Breast epithelium (tissue), 4 donors: ENCODE data around the gene IFIH1. TPM values are rescaled to one million over a fixed set of nuclear protein-coding genes. Genes with fewer than 3 reads are reported as not detected.

Experiments
- DNase-seq, 2 donors: peaks; one replicate each; pipeline ENCODE4 v3.0.0-alpha.2; 2019; ENCODE audit warnings: low spot score in 2 of 2
- H3K27ac ChIP-seq, 2 donors: fragments of 200-600 bp; sonication (generic) in 1 of 2; one replicate each; pipeline ENCODE4 v1.5.1; 2016 to 2019; ENCODE audit warnings: mild to moderate bottlenecking in 1 of 2
- H3K27me3 ChIP-seq, 2 donors: fragments of 200-600 bp; sonication (generic) in 1 of 2; one replicate each; pipeline versions ENCODE4 v1.5.1 to v1.6.0; 2017 to 2019; ENCODE audit warnings: control low read depth in 1 of 2, mild to moderate bottlenecking in 1 of 2
- H3K36me3 ChIP-seq: fragments of 200-600 bp; one replicate; pipeline ENCODE4 v1.5.1; 2019
- H3K4me1 ChIP-seq, 2 donors: fragments of 200-600 bp; sonication (generic); one replicate each; pipeline ENCODE4 v1.5.1; 2016 to 2019; ENCODE audit warnings: control low read depth in 1 of 2
- H3K4me3 ChIP-seq, 3 donors: fragments of 200-600 bp; sonication (generic); 1 replicate in 2 of 3; 2 replicates in 1 of 3; pipeline ENCODE4 v1.5.1; 2016 to 2019; ENCODE audit warnings: mild to moderate bottlenecking in 3 of 3, moderate library complexity in 2 of 3
- H3K9me3 ChIP-seq, 2 donors: fragments of 200-600 bp; sonication (generic) in 1 of 2; one replicate each; pipeline ENCODE4 v1.5.1; 2016 to 2019; ENCODE audit warnings: control low read depth in 1 of 2
- CTCF ChIP-seq, 3 donors: fragments of 450-650 bp; IDR thresholded peaks; one replicate each; pipeline ENCODE4 v1.5.1; 2016 to 2017; ENCODE audit warnings: antibody characterized with exemption in 3 of 3, mild to moderate bottlenecking in 3 of 3, moderate library complexity in 3 of 3
- POLR2A ChIP-seq: fragments of 450-650 bp; IDR thresholded peaks from one replicate; pipeline ENCODE4 v1.6.1; 2016; ENCODE audit warnings: antibody characterized with exemption, mild to moderate bottlenecking, moderate library complexity
- POLR2AphosphoS5 ChIP-seq, 3 donors: sonication (generic); formaldehyde crosslinking; IDR thresholded peaks; one replicate each; pipeline ENCODE4 v1.6.1; 2017; ENCODE audit warnings: antibody characterized with exemption in 3 of 3
- intact Hi-C: fragments of 100-400 bp; cut with DNase I; formaldehyde crosslinking; loops from one replicate; pipeline ENCODE4 v1.15.1; 2023; ENCODE audit warnings: low total_unique reads
- total RNA-seq, 3 donors: library from RNA; depleted of rRNA; stranded (reverse); fragments of >200 nt; gene quantifications; one replicate each; pipeline ENCODE4 v1.1.0, GENCODE V29; 2016

IFIH1 gene
- 10 to 100 TPM in 2 of 3 donors, 1 to 10 TPM in 1; 9.6 to 19.9 (median 13.1) TPM for total RNA-seq

- DNase-seq: peak; percentile 81 to 82
- TF ChIP-seq CTCF (IDR thresholded peaks at IDR 0.05) (peak in 1 of 3 donors; percentile 12), POLR2A (no peak), POLR2AphosphoS5 (IDR thresholded peaks at IDR 0.05) (peak in 2 of 3 donors; percentile 61 to 78)
- intact Hi-C loops: no loop called here
- peak within 1 kb of the TSS; percentile 71 to 94 (median 80) for H3K4me3 ChIP-seq
- H3K36me3 ChIP-seq: no peaks in the 10 kb centered on the region
- no peaks in the 10 kb centered on the region for H3K9me3 ChIP-seq
- H3K27me3 ChIP-seq: no peaks in the 10 kb centered on the region
- peaks cover 0 to 9% of the 10 kb centered on the region in 2 donors for H3K4me1 ChIP-seq
- H3K27ac ChIP-seq: peak within 1 kb of the TSS; percentile 97 to 98
Observed at GRCh38 chr2:162318328-162319180, at the start of gene IFIH1. IFIH1 (minus strand) TSS chr2:162318684; CDS start chr2:162318307, 377 bp downstream.

GRCh38 chr2:162365392-162365791 lies 46.9 kb upstream of the IFIH1 start:
- H3K27me3 ChIP-seq: no peaks in the 10 kb centered on the region
- DNase-seq: no peak
- H3K4me1 ChIP-seq: no peaks in the 10 kb centered on the region
- H3K4me3 ChIP-seq: no peak overlapping the region
- H3K27ac ChIP-seq: no peak overlapping the region
- H3K36me3 ChIP-seq: no peaks in the 10 kb centered on the region
- no peak for TF ChIP-seq POLR2A
- no peak for TF ChIP-seq POLR2AphosphoS5 (IDR thresholded peaks at IDR 0.05)
- no peak for TF ChIP-seq CTCF (IDR thresholded peaks at IDR 0.05)
- H3K9me3 ChIP-seq: no peaks in the 10 kb centered on the region
- intact Hi-C loops: no loop called here

GRCh38 chr2:162344617-162344950 lies 26.1 kb upstream of the IFIH1 start:
- H3K27me3 ChIP-seq: no peaks in the 10 kb centered on the region
- H3K27ac ChIP-seq: peak overlapping the region; percentile 81 to 83
- intact Hi-C loops: no loop called here

GRCh38 chr2:162343824-162344616 lies 25.5 kb upstream of the IFIH1 start, which contains the start of gene GCA:
GCA (plus strand) TSS chr2:162344132; CDS start chr2:162344249, 117 bp downstream.
- TF ChIP-seq POLR2A (no peak), CTCF (IDR thresholded peaks at IDR 0.05) (peak in 1 of 3 donors; percentile 16), POLR2AphosphoS5 (IDR thresholded peaks at IDR 0.05) (peak; percentile 59 to 73 (median 62))
- H3K27me3 ChIP-seq: no peaks in the 10 kb centered on the region
- H3K4me3 ChIP-seq: peak within 1 kb of the TSS; percentile 78 to 86 (median 78)
- peak; percentile 97 to 98 for DNase-seq
- no peaks in the 10 kb centered on the region for H3K9me3 ChIP-seq
- no peaks in the 10 kb centered on the region for H3K36me3 ChIP-seq
- H3K27ac ChIP-seq: peak within 1 kb of the TSS; percentile 81 to 83
- no peaks in the 10 kb centered on the region for H3K4me1 ChIP-seq
- intact Hi-C loops: no loop called here

More at GRCh38 chr2:162344617-162344950, 26.1 kb upstream of the IFIH1 start:
- TF ChIP-seq CTCF (IDR thresholded peaks at IDR 0.05) (no peak), POLR2A (no peak), POLR2AphosphoS5 (IDR thresholded peaks at IDR 0.05) (no peak)
- Histone ChIP-seq H3K4me3 (peak overlapping the region; percentile 78 to 86 (median 78)), H3K4me1 (no peaks in the 10 kb centered on the region), H3K36me3 (no peaks in the 10 kb centered on the region), H3K9me3 (no peaks in the 10 kb centered on the region)
- DNase-seq: no peak
